ENCODE results near the gene ALDH1B1.
A peak's percentile ranks its signal among the peaks of the same experiment; 100 is the strongest.
"Not testable (repeated sequence)": the region's sequence is repeated elsewhere in the genome, so short reads cannot be mapped to it uniquely, and the experiment has no call there.

Gene ALDH1B1

GRCh38 chr9:38388283-38389223, 3.9 kb upstream of the ALDH1B1 start:
- DNase-seq: peak; percentile 30

GRCh38 chr9:38389313-38389712, 3.2 kb upstream of the ALDH1B1 start:
- DNase-seq: no peak

- no peak for DNase-seq
These were observed 2.1 kb upstream of the ALDH1B1 start for GRCh38 chr9:38390442-38390841.

GRCh38 chr9:38390851-38391250, 1.7 kb upstream of the ALDH1B1 start:
- DNase-seq: no peak

- DNase-seq: no peak
These were observed 1.0 kb upstream of the ALDH1B1 start for GRCh38 chr9:38391278-38392118.

- DNase-seq: no peak
These were observed 760 bp downstream of the ALDH1B1 start for GRCh38 chr9:38393128-38393796.

GRCh38 chr9:38394416-38394815, 1.9 kb downstream of the ALDH1B1 start:
- DNase-seq: no peak

- no peak for DNase-seq
These were observed 3.3 kb downstream of the ALDH1B1 start for GRCh38 chr9:38395653-38396370.

- no peak for DNase-seq
These were observed 3.8 kb downstream of the ALDH1B1 start for GRCh38 chr9:38396371-38396671.

- DNase-seq: not testable (repeated sequence)
These were observed 6.7 kb downstream of the ALDH1B1 start for GRCh38 chr9:38399191-38399590.

- no peak for DNase-seq
These were observed 9.5 kb downstream of the ALDH1B1 start for GRCh38 chr9:38401994-38402393.

- DNase-seq: no peak
These were observed 11.8 kb downstream of the ALDH1B1 start for GRCh38 chr9:38404314-38404713.

- no peak for DNase-seq
These were observed 13.3 kb downstream of the ALDH1B1 start for GRCh38 chr9:38405785-38406184.

GRCh38 chr9:38406476-38407186, 14.1 kb downstream of the ALDH1B1 start:
- no peak for DNase-seq

GRCh38 chr9:38408719-38409118, 16.2 kb downstream of the ALDH1B1 start:
- DNase-seq: no peak

GRCh38 chr9:38412751-38413150, 20.2 kb downstream of the ALDH1B1 start:
- no peak for DNase-seq

- no peak for DNase-seq
These were observed 20.8 kb downstream of the ALDH1B1 start for GRCh38 chr9:38413283-38413682.

GRCh38 chr9:38414040-38414723, 21.7 kb downstream of the ALDH1B1 start:
- DNase-seq: peak; percentile 97

- no peak for DNase-seq
These were observed 23.4 kb downstream of the ALDH1B1 start for GRCh38 chr9:38415856-38416255.

GRCh38 chr9:38416461-38416860, 24.0 kb downstream of the ALDH1B1 start:
- DNase-seq: no peak

All from NCI-H524 treated with DMSO at 0.1 percent for 48 hours (cell line).